ENCODE data around the gene RPL36.

Gene RPL36

GRCh38 chr19:5703819-5704818 is 14.0 kb downstream of the RPL36 start:
- Histone ChIP-seq H3K4me1 (ENCODE audit: control insufficient read depth, insufficient read depth, low read length) (no peaks in the 10 kb centered on the region), H3K27me3 (ENCODE audit: control insufficient read depth, insufficient read depth, low read length) (no peaks in the 10 kb centered on the region), H3K9ac (ENCODE audit: low read length) (no peak overlapping the region), H3K4me3 (ENCODE audit: low read length) (no peak overlapping the region), H3K36me3 (ENCODE audit: control insufficient read depth, insufficient read depth, low read length) (no peaks in the 10 kb centered on the region), H3K9me3 (ENCODE audit: control insufficient read depth, low read length) (no peaks in the 10 kb centered on the region)

GRCh38 chr19:5705552-5705951 is 15.5 kb downstream of the RPL36 start:
- H3K27me3 ChIP-seq (ENCODE audit: control insufficient read depth, insufficient read depth, low read length): no peaks in the 10 kb centered on the region
- no peak overlapping the region for H3K4me3 ChIP-seq (ENCODE audit: low read length)
- no peaks in the 10 kb centered on the region for H3K9me3 ChIP-seq (ENCODE audit: control insufficient read depth, low read length)
- H3K4me1 ChIP-seq (ENCODE audit: control insufficient read depth, insufficient read depth, low read length): no peaks in the 10 kb centered on the region
- no peaks in the 10 kb centered on the region for H3K36me3 ChIP-seq (ENCODE audit: control insufficient read depth, insufficient read depth, low read length)
- no peak overlapping the region for H3K9ac ChIP-seq (ENCODE audit: low read length)

- Histone ChIP-seq H3K4me3 (ENCODE audit: low read length) (no peak overlapping the region), H3K4me1 (ENCODE audit: control insufficient read depth, insufficient read depth, low read length) (no peaks in the 10 kb centered on the region), H3K36me3 (ENCODE audit: control insufficient read depth, insufficient read depth, low read length) (peaks cover 9% of the 10 kb centered on the region), H3K27me3 (ENCODE audit: control insufficient read depth, insufficient read depth, low read length) (no peaks in the 10 kb centered on the region), H3K9ac (ENCODE audit: low read length) (no peak overlapping the region), H3K9me3 (ENCODE audit: control insufficient read depth, low read length) (no peaks in the 10 kb centered on the region)
Observed at GRCh38 chr19:5706876-5707573, 16.9 kb downstream of the RPL36 start.

GRCh38 chr19:5707576-5708575 is 17.8 kb downstream of the RPL36 start:
- Histone ChIP-seq H3K9me3 (ENCODE audit: control insufficient read depth, low read length) (no peaks in the 10 kb centered on the region), H3K27me3 (ENCODE audit: control insufficient read depth, insufficient read depth, low read length) (no peaks in the 10 kb centered on the region), H3K4me1 (ENCODE audit: control insufficient read depth, insufficient read depth, low read length) (no peaks in the 10 kb centered on the region), H3K4me3 (ENCODE audit: low read length) (no peak overlapping the region), H3K9ac (ENCODE audit: low read length) (no peak overlapping the region), H3K36me3 (ENCODE audit: control insufficient read depth, insufficient read depth, low read length) (peaks cover 10% of the 10 kb centered on the region)

- Histone ChIP-seq H3K9me3 (ENCODE audit: control insufficient read depth, low read length) (no peaks in the 10 kb centered on the region), H3K4me3 (ENCODE audit: low read length) (no peak overlapping the region), H3K9ac (ENCODE audit: low read length) (no peak overlapping the region), H3K36me3 (ENCODE audit: control insufficient read depth, insufficient read depth, low read length) (peaks cover 10% of the 10 kb centered on the region), H3K27me3 (ENCODE audit: control insufficient read depth, insufficient read depth, low read length) (no peaks in the 10 kb centered on the region), H3K4me1 (ENCODE audit: control insufficient read depth, insufficient read depth, low read length) (no peaks in the 10 kb centered on the region)
Observed at GRCh38 chr19:5711025-5711424, 20.9 kb downstream of the RPL36 start.

- no peak overlapping the region for H3K4me3 ChIP-seq (ENCODE audit: low read length)
- no peaks in the 10 kb centered on the region for H3K27me3 ChIP-seq (ENCODE audit: control insufficient read depth, insufficient read depth, low read length)
- peaks cover 10% of the 10 kb centered on the region for H3K36me3 ChIP-seq (ENCODE audit: control insufficient read depth, insufficient read depth, low read length)
- no peaks in the 10 kb centered on the region for H3K4me1 ChIP-seq (ENCODE audit: control insufficient read depth, insufficient read depth, low read length)
- H3K9me3 ChIP-seq (ENCODE audit: control insufficient read depth, low read length): no peaks in the 10 kb centered on the region
- no peak overlapping the region for H3K9ac ChIP-seq (ENCODE audit: low read length)
Observed at GRCh38 chr19:5711713-5712161, 21.6 kb downstream of the RPL36 start.

- Histone ChIP-seq H3K36me3 (ENCODE audit: control insufficient read depth, insufficient read depth, low read length) (peaks cover 10% of the 10 kb centered on the region), H3K9ac (ENCODE audit: low read length) (no peak overlapping the region), H3K4me3 (ENCODE audit: low read length) (no peak overlapping the region), H3K9me3 (ENCODE audit: control insufficient read depth, low read length) (no peaks in the 10 kb centered on the region), H3K4me1 (ENCODE audit: control insufficient read depth, insufficient read depth, low read length) (peaks cover 3% of the 10 kb centered on the region), H3K27me3 (ENCODE audit: control insufficient read depth, insufficient read depth, low read length) (no peaks in the 10 kb centered on the region)
Observed at GRCh38 chr19:5713228-5713627, 23.1 kb downstream of the RPL36 start.

- Histone ChIP-seq H3K4me3 (ENCODE audit: low read length) (no peak overlapping the region), H3K4me1 (ENCODE audit: control insufficient read depth, insufficient read depth, low read length) (peaks cover 14% of the 10 kb centered on the region), H3K9ac (ENCODE audit: low read length) (no peak overlapping the region), H3K9me3 (ENCODE audit: control insufficient read depth, low read length) (no peaks in the 10 kb centered on the region), H3K27me3 (ENCODE audit: control insufficient read depth, insufficient read depth, low read length) (no peaks in the 10 kb centered on the region), H3K36me3 (ENCODE audit: control insufficient read depth, insufficient read depth, low read length) (peaks cover 10% of the 10 kb centered on the region)
Observed at GRCh38 chr19:5714816-5715215, 24.7 kb downstream of the RPL36 start.

- H3K36me3 ChIP-seq (ENCODE audit: control insufficient read depth, insufficient read depth, low read length): no peaks in the 10 kb centered on the region
Observed at GRCh38 chr19:5717215-5717935, 27.3 kb downstream of the RPL36 start.

GRCh38 chr19:5718037-5718578 is 28.0 kb downstream of the RPL36 start:
- Histone ChIP-seq H3K9me3 (ENCODE audit: control insufficient read depth, low read length) (no peaks in the 10 kb centered on the region), H3K4me1 (ENCODE audit: control insufficient read depth, insufficient read depth, low read length) (peaks cover 14% of the 10 kb centered on the region), H3K36me3 (ENCODE audit: control insufficient read depth, insufficient read depth, low read length) (no peaks in the 10 kb centered on the region), H3K27me3 (ENCODE audit: control insufficient read depth, insufficient read depth, low read length) (no peaks in the 10 kb centered on the region), H3K4me3 (ENCODE audit: low read length) (no peak overlapping the region), H3K9ac (ENCODE audit: low read length) (peak overlapping the region; percentile 79)

More at GRCh38 chr19:5717215-5717935, 27.3 kb downstream of the RPL36 start:
- peaks cover 14% of the 10 kb centered on the region for H3K4me1 ChIP-seq (ENCODE audit: control insufficient read depth, insufficient read depth, low read length)
- no peaks in the 10 kb centered on the region for H3K27me3 ChIP-seq (ENCODE audit: control insufficient read depth, insufficient read depth, low read length)
- H3K9me3 ChIP-seq (ENCODE audit: control insufficient read depth, low read length): no peaks in the 10 kb centered on the region
- H3K9ac ChIP-seq (ENCODE audit: low read length): no peak overlapping the region
- H3K4me3 ChIP-seq (ENCODE audit: low read length): no peak overlapping the region
